PFSK-1 (cell line): Measurements from ENCODE around the gene ATP10A.

Experiments
- FOXP2 ChIP-seq: optimal IDR thresholded peaks from 2 replicates; pipeline ENCODE3; 2011; ENCODE audit warnings: borderline replicate concordance, control low read depth, inconsistent platforms; ENCODE audit not compliant: insufficient read depth; ENCODE audit errors: extremely low read length, extremely low read depth
- POLR2AphosphoS5 ChIP-seq: IDR thresholded peaks from 2 replicates; pipeline ENCODE4 v1.6.1; 2012; ENCODE audit warnings: low read depth, mild to moderate bottlenecking, control low read depth, low read length, moderate library complexity
- SIN3A ChIP-seq: IDR thresholded peaks from 2 replicates; pipeline ENCODE4 v1.6.1; 2012; ENCODE audit warnings: mild to moderate bottlenecking, low read length, moderate library complexity, borderline replicate concordance; ENCODE audit not compliant: insufficient read depth
- TAF1 ChIP-seq: IDR thresholded peaks from 2 replicates; pipeline ENCODE4 v1.6.1; 2012; ENCODE audit warnings: low read length, control low read depth, borderline replicate concordance; ENCODE audit not compliant: insufficient read depth
- TF ChIP-seq, protein P1 (sequence below), 2 experiments: IDR thresholded peaks; 2 replicates each; pipeline versions ENCODE4 v1.6.1 to v1.8.0; 2011 to 2012; ENCODE audit warnings: low read depth in 2 of 2, low read length in 2 of 2, control low read depth in 1 of 2, inconsistent platforms in 1 of 2, mild to moderate bottlenecking in 1 of 2, moderate library complexity in 1 of 2; ENCODE audit not compliant: insufficient read depth in 1 of 2

Gene ATP10A

DNA sequence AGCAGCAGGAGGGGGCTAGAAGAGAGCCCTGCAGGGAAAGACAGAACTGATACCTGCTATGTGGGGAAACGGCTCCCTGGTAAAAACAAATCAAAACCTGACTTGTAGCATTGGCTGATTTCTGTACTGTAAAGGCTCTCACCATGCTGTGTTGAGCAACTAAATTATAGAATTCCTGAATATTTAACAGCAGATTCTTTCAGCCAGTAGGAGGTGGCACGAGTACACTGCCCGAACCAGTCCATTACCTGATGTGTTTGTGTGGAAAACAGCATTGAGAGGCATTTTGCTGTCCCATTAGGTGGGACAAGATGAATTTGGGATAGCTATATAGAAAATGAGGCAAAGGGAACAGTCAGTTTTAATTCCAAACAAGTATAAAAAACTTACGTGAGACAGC is 201.2 kb downstream of the ATP10A start:
- TF ChIP-seq POLR2AphosphoS5 (no peak), SIN3A (no peak), TAF1 (no peak), FOXP2 (no peak)
- TF ChIP-seq, protein P1, sequence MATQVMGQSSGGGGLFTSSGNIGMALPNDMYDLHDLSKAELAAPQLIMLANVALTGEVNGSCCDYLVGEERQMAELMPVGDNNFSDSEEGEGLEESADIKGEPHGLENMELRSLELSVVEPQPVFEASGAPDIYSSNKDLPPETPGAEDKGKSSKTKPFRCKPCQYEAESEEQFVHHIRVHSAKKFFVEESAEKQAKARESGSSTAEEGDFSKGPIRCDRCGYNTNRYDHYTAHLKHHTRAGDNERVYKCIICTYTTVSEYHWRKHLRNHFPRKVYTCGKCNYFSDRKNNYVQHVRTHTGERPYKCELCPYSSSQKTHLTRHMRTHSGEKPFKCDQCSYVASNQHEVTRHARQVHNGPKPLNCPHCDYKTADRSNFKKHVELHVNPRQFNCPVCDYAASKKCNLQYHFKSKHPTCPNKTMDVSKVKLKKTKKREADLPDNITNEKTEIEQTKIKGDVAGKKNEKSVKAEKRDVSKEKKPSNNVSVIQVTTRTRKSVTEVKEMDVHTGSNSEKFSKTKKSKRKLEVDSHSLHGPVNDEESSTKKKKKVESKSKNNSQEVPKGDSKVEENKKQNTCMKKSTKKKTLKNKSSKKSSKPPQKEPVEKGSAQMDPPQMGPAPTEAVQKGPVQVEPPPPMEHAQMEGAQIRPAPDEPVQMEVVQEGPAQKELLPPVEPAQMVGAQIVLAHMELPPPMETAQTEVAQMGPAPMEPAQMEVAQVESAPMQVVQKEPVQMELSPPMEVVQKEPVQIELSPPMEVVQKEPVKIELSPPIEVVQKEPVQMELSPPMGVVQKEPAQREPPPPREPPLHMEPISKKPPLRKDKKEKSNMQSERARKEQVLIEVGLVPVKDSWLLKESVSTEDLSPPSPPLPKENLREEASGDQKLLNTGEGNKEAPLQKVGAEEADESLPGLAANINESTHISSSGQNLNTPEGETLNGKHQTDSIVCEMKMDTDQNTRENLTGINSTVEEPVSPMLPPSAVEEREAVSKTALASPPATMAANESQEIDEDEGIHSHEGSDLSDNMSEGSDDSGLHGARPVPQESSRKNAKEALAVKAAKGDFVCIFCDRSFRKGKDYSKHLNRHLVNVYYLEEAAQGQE (IDR thresholded peaks at IDR 0.05; ENCODE audit: insufficient read depth in 1 of 2, low read depth in 2 of 2, low read length in 2 of 2) = no peak

DNA sequence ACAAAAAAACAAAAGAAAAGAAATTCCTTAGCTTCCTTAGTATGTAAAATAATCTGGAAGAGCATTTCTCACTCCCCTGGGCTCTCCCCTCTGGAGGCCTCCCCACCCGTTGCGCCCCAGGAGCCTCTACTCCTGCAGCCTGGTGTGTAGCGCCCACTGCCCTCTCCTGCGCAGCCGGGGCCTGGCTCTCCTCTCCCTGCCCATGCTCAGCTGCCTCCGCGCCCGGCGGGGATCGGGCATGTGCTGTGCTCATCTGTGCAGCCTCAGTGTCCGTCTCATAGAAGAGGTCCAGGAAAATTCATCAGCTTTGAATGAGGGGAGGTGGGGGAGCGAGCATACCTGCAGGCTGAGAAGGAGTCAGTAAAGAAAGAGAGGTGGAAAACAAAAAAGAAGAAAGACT is 203.9 kb downstream of the ATP10A start:
- TF ChIP-seq, protein P1 (IDR thresholded peaks at IDR 0.05; ENCODE audit: insufficient read depth in 1 of 2, low read depth in 2 of 2, low read length in 2 of 2) = no peak
- TF ChIP-seq TAF1 (no peak), POLR2AphosphoS5 (no peak), FOXP2 (no peak), SIN3A (no peak)

DNA sequence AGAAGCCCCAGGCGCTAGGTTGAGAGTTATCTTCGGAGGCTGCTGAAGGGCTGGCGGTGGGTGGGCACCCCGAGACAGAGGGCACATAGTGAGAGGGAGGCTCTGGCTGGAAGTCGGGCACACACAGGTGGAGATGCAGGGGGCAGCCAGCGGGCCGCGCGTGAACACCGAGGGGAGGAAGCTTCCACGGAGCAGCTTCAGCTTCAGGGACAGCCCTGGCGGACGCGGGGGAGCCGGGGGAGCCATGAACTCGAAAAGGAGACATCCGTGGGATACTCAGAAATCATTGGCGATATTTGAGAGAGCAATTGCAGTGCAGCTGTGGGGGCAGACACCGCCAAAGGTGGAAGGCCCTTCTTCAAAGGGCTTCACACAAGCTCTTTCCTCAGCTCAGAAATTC is 204.6 kb downstream of the ATP10A start:
- TF ChIP-seq SIN3A (no peak), POLR2AphosphoS5 (no peak)

DNA sequence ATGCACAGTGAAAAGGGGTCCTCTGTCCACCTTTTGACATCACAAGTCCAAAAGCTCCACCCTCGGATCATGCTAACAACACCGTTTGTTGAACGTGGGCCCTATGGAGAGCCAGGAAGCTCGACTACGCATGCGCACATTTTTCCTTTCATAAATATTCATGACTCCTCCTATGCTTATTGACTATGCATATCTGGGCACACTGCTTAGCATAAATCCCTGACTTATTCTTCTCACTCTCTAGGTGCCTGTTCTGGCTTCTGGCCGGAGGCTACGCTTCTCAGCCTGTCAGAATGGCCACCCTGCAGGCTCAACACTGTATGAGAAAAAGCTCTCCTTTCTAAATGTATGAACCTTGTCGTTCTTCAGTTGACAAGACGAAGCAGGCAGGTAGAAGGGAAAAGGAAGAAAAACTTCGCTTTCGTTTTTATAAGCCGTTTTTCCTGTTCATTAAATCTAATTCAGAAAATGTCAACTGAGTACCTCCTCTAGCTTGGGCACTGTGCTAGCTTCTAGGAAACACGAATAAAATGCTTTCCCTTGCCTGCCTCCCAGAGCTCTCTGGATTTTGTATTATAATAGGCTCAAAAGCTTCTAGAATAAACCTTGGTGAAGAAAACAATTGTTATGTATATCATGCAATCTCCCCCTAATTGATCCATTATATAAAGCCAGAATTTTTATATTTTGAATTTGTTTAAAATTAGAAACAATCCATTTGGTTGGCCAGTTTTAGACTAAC is 207.7 kb downstream of the ATP10A start:
- TF ChIP-seq TAF1 (no peak), POLR2AphosphoS5 (no peak), FOXP2 (no peak), SIN3A (no peak)
- TF ChIP-seq, protein P1 (IDR thresholded peaks at IDR 0.05; ENCODE audit: insufficient read depth in 1 of 2, low read depth in 2 of 2, low read length in 2 of 2) = no peak

DNA sequence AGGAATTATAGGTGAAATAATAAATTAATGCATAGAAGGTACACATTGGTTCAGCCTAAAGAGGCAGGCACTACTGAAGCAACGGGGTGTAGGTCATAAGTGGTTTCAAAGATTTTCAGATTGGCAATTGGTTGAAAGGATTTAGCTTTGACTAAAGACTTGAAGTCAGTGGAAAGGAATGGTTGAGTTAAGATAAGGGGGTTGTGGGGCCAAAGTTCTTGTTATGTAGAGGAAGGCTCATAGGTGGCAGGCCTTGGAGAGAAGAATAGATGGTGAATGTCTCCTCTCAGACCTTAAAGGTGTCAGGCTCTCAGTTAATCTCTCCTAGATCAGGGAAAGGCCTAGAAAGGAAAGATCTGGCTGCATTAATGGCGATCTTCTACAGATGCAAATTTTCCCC is 209.8 kb downstream of the ATP10A start:
- TF ChIP-seq, protein P1 (IDR thresholded peaks at IDR 0.05; ENCODE audit: insufficient read depth in 1 of 2, low read depth in 2 of 2, low read length in 2 of 2) = no peak
- TF ChIP-seq FOXP2 = no peak
- no peak for TF ChIP-seq POLR2AphosphoS5
- TF ChIP-seq SIN3A = no peak
- no peak for TF ChIP-seq TAF1
